RPMI7951 (cell line): Measurements from ENCODE around the gene LTBP3. TPM values are rescaled to one million over a fixed set of nuclear protein-coding genes. Genes with fewer than 3 reads are reported as not detected.
A peak's percentile ranks its signal among the peaks of the same experiment; 100 is the strongest.

ENCODE experiments used
- DNase-seq: peaks from one replicate; pipeline ENCODE4 v3.0.0-alpha.2; 2012; ENCODE audit warnings: low read depth
- total RNA-seq: library from RNA; depleted of rRNA; stranded (reverse); fragments of >200 nt; shearing (Covaris generic); gene quantifications from 2 replicates; pipeline ENCODE4 v1.2.3, GENCODE V29; 2014; rRNA removed

The LTBP3 gene
- 20.9 and 38.4 TPM in 2 replicates for total RNA-seq

DNA sequence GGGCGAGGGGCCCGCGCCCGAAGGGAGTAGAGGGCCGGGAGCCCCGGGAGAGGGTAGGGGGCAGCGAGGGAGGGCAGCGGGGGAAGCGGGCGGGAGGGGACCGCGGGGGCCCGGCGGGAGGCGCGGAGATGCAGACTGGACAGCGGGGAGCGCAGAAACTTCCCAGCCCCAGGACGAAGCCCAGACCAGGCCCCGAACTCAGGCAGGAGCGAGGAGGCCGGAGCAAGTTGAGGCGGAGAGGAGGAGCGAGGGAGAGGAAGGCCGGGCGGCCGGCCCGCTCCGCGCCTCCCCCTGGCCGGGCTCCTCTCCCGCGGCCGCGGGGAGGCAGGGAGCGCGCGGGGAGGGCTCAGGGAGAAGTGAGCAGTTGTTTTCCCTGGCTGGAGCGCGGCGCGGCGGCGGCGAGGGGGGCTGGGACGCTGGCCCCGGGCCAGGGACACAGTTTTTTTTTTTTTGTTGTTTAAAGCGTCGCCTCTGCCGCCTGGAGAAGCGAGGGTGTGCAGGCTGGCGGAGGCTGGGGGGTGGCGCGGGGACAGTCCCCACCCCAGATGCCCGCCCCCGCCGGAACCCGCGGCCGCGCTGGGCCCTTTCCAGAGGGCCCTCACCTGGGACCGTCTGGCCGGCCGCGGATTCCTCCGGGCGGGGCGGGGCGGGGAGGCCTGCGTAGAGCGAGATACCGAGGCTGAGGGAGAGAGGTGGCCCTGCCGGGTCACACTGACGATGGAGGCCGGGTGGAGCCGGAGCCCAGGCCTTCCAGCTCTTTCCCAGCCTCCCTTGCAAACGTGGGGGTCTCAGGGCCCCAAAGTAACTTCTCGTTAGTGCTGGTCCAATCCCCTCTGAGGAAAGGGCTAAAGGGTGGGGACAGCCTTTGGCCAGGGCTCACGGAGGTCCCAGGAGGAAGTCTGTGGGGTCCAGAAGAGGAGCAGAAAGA is at the start of gene LTBP3:
Gene LTBP3 (minus strand): TSS at position 358 of the 928 bp plus-strand sequence. CDS start 400 bp downstream, outside the sequence.
- DNase-seq, result peak; percentile 85

DNA sequence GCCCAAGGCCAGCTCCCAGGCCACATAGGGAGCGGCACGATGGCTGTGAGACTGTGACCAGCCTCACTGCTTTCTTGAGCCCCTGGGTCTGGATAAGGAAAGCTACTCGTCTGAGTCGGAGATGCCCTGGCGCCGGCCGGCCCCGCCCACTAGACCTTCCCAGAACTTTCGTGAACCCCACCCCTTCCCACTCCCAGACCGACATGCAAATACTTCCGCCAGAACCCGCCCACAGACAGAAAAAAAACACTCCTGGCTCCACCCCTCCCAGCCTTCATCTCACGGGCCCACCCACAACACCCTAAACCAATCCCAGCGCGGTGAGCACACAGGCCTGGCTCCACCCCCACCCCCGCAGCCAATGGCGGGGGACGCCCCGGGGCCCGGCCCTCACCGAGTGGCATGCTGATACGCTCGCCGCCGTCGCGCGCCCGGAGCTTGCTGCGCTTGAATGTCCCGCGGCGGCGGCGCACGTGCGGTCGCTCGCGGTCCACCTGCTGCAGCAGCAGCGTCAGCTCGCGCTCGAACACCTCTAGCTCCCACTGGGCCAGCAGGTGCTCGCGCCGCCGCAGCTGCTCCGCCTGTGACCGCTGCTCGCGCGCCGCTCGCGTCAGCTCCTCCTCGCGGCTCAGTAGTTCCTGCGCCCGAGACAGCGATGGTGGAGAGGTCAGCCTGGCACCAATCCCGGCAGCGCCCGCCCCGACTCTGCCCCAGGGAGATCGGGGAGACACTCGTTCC is 48.9 kb upstream of the LTBP3 start:
- no peak for DNase-seq

DNA sequence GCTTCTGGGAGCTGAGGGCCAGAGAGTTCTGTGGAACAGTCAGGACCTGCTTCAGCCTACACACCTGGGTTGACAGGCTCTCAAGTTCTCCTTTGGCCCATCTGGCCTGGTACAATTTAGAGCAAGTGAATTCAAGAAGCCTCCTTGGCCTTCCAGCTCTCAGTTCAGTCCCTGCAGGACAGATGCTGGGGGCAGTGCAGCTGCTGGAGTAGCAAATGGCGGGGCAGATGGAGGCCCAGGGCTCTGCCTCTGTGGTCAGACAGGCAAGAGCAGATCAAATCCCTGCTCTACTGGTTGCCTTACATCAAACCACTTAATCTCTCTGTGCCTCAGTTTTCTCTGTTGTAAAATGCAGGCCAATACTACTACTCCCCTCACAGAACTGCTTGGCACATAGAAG is 46.1 kb upstream of the LTBP3 start:
- no peak for DNase-seq

DNA sequence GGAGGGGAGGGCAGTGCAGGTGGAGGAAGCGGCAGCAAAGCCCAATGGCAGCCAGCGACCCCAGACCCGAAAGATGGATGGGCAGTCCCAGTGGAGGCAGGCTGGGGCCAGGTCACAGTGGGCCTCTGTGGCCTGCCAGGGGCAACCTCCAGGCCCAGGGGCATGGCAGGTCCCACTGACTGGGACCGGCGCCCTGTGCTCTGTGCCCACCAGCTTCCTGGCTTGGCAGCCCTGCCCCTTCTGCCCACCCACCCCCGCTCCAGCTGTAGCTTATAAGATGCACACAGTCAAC is 41.7 kb upstream of the LTBP3 start:
- DNase-seq, result no peak

DNA sequence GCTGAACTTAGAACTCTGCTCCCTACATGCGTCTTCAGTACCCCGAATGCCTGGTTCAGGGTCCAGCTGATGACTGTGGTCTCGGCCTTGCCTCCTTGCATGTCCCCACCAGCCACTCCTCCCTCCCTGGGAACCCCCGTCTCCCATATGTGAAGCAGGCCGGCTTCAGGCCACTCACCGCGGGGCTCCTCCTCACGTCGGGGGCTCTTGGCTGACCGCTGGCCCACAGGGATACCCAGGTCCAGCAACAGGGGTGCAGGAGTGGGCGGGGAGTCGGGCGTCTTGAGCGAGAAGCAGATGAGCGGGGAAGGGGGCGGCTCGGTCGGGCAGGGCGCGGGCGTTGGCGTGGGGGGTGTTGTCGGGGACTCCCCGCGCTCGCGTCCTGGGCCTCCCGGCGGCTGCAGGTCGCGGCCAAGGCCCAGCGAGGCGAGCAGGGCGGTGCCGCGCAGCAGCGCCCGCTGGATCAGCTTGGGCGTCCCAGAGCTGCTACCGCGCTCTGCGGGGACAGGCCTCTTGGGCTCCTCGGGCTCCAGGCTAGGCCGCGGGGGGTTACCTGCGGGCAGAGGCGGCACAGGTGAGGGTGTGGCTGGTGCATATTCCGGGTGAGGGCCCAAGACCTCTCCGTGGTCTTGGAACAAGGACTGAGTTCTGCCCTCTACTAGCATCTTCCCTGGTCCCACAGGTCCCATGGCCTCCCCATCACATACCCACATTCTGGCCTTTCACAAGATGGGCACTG is 41.2 kb upstream of the LTBP3 start:
- no peak for DNase-seq

DNA sequence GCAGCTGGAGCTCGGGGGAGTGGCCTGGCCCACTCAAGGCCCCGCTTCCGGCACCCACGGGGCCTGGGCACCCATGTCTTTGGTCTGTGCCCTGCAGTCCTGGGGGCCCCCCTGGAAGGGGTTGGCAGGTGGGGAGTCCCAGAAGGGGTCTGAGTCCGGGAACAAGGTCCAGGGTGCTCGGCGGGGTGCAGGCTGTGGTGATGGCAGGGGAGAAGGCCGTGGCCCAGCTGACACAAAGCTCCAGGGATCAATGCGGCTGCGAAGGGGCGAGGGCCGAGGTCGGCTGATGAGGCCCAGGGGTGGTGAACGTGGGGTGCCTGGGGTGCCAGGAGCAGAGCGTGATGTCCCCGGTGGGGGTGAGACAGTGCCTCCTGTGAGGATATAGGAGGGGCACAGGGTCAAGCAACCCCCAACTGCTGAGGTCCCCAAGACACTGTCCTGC is 40.1 kb upstream of the LTBP3 start:
- DNase-seq, result no peak

DNA sequence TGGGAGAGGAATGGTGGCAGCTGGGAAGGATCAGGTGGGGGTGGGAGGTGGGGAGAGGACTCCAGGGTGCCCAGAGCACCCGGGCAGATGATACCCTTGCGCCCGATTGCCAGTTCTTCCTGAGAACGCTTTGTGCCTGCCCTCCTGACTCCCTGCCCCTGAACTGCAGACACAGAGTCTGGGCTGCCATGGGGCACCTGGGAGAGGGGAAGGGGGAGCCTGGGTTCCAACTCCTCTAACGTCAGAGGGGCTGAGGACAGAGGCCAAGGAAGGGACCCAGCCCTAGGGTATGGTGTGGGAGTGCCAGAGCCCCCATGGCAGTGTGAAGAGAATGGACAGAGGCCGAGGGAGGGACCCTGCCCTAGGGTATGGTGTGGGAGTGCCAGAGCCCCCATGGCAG is 38.4 kb upstream of the LTBP3 start:
- DNase-seq, result no peak

DNA sequence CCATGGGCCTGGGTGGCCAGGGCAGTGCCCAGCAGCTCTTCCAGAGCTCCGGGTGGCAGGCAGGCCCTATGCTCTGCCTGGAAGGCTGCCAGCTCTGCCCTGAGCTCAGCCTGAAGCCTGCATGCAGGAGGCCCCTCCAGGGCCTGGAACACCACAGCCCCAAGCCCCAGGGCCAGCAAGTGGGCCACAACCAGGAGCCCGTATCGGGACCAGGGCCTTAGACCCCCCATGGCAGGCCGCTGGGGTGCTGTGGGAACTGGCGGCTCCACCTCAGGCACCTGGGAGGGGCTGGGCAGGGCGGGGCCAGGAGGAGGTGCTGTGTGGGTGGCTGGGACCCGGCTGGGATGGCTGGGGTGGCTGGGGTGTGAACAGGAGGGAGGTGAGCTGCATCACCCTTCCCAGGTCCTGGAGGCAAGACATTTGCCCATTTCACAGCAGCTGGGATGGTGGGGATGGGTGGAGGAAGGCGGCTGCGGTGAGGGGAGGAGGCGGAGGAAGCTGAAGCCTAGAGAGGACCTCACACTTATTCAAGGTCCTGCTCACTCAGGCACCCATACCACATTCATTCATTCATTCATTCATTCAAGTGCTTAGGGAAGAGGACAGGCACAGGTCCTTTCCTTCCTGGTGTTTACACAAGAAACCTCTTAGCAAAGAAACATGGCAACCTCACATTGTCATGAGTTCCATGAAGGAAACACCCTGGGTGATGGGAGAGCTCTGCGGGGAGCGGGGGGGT is 37.6 kb upstream of the LTBP3 start, which contains the start of gene KCNK7:
Gene KCNK7 (minus strand): TSS at position 258 of the 739 bp plus-strand sequence. CDS start 28 bp downstream, at position 230.
- no peak for DNase-seq

DNA sequence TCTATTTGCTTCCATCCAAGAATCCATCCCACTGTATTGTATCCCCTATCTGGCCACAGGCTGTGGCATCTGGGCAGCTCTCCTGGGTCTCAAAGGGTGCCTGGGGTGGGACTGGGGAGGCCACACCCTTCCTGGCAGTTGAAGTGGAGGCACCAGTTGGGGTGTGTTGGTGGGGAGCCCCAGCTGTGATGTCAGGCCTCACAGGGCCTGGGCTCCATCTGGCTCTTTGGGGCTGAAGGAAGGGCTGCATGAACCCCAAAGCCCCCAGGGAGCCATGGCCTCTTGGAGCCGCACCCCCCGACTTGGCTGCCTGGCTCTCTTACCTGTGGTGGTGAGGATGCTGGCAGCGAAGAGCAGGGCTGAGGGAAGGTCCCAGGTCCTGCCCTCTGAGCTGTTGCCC is 37.0 kb upstream of the LTBP3 start:
- DNase-seq, result no peak

DNA sequence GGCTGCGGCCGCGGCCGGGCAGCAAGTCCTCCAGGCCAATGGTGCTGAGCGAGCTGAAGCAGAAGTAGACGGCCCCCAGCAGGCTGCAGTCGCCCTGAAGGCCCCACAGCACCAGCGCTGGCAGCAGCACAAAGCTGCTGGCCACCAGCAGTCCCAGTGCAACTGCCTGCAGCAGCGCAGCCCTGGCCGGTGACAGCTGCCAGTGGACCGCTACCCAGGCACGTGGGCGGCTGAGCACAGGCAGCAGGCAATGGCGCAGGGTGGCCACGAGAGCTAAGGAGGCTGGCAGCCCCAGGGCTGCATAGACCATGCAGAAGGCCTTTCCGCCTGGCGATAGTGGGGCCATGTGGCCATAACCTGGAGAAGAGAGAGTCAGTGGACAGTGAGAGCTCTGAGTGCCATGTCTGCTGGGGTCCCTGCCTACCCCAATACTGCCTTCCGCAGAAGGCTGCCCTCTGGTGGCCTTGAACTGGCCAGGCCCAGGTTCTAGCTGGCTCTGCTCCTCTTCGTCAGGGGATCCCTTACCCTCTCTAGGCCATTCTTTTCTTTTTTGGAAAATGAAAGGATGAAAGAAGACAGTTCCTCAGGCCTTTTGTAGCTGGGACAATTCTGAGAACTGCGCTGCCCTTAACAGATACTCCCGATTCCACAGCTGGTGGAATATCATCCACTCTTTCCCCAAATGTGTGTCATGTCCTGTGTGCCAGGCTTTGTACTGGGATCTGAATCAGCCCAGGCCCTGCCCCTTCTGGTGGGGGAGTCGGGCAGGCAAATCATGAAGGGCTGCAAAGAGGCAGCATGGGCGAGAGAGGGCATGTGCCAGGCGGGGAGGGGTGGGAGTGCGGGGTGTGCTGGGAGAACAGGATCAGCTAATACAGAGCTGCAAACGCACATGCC is 35.6 kb upstream of the LTBP3 start:
- DNase-seq, result no peak

DNA sequence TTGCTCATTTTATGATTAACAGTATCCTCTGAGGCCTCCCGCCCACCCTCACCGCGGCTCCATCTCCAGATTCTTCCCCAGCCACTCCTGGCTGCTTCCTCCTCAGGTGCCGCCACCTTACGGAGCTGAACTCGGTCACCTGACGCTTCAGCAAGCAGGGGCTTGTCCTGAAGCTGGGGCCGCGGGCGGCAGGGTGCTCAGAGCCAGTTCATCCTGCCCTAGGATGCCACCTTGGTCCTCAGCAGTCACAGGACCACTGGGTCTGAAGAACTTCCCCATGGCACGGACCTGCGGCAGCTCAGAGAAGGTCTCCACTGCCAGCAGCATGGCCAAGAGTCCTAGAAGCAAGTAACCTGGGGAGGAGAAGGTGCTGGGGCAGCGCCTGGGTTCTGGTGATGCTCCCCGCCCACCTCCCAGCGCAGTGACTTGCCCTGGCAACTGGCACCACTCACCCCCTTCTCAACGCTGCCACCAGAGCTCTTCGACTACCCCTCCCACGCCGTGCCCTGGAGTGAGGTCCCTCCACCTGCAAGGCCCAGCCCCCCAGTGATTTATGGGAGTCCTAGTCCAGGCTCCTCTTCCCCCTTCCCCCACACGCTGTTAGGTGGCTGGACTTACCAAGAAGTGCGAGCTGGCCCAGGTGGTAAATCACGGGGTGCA is 34.8 kb upstream of the LTBP3 start:
- no peak for DNase-seq

DNA sequence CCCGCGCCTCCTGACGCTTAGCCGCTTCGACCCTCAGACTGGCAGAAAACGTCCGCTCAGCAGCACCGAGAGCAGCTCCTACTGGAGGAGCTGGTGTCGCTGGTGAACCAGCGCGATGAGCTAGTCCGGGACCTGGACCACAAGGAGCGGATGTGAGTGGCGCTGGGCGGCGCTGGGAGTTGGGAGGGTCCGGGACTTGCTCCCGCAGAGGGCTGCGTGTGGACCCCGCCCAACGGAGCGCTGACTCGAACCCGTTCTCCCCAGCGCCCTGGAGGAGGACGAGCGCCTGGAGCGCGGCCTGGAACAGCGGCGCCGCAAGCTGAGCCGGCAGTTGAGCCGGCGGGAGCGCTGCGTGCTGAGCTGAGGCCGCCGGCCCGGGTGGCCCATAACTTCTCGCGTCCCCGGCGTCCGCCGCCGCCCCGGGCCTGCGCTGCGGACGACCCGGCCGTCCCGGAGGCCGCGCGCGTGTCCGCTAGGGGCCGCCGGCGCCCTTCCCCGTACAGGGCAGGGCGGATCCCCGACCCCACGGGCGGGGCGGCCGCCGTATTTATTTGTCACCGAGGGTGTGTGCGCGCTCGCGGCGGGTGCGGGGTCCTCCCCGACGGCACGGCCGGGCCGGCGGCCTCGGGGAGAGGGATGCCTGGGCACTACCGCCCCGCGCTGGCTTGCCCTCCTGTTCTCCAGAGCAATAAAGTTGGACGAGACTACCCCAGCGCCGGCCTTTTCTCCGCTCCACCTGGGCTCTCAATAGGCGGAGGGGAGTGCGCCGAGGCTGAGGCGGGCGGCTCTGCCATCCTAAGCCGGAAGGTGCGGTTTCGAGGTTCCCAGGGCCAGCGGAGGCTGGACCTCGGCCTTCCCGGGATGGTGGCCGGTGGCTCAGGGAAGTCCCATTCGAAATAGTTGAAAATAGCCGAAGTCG is 34.0 kb upstream of the LTBP3 start:
- DNase-seq, result no peak

DNA sequence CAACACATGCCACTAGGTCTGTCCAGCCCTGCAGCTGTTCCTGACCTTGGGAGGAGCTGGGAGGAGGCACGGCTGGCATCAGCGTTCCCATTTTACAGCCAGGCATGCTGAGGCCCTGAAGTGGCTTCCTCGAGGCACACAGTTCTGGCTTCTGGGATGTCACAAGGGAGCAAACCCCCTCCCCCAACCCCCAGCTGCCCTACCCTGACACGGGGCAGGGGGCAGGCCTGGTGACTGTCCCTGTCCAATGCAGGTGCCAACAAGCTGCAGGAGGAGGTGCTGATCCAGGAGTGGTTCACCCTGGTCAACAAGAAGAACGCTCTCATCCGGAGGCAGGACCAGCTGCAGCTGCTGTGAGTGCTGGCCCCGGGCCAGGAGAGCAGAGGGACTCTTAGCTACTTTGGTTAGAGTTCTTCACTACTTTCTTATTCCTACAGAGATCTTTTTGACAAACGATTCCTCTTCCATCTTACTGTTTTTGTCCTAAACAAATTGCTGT is 32.1 kb upstream of the LTBP3 start:
- DNase-seq, result no peak

DNA sequence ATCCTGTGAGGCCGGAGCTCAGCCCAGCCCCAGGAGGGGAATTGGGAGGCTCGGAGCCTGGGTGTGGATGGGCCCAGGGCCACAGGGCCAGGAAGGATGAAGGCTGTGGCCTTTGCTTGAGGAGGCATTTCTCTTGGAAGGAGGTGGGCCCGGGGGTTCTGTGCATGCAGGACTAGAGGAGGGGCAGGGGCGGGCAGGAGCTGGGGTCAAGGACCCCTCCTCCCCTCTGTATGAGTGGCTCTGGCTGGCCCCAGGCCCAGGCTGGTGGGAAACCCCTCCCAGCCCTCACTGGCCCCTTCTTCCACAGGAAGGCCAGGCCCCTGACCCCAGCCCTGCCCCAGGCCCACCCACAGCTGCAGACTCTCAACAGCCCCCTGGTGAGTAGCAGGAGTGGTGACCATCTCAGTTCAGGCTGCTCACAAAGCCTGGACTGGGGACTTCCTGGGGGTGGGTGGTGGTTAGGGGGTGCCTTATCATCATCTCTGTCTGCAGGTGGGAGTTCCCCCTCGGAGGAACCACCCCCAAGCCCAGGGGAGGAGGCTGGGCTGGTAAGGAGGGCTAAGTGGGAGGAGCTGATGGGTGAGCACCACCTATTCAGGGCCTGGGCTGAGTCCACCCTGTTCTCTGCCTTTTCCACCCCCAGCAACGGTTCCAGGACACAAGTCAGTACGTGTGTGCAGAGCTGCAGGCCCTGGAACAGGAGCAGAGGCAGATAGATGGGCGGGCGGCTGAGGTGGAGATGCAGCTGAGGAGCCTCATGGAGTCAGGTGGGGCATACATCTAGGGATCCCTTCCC is 31.5 kb upstream of the LTBP3 start:
- no peak for DNase-seq

DNA sequence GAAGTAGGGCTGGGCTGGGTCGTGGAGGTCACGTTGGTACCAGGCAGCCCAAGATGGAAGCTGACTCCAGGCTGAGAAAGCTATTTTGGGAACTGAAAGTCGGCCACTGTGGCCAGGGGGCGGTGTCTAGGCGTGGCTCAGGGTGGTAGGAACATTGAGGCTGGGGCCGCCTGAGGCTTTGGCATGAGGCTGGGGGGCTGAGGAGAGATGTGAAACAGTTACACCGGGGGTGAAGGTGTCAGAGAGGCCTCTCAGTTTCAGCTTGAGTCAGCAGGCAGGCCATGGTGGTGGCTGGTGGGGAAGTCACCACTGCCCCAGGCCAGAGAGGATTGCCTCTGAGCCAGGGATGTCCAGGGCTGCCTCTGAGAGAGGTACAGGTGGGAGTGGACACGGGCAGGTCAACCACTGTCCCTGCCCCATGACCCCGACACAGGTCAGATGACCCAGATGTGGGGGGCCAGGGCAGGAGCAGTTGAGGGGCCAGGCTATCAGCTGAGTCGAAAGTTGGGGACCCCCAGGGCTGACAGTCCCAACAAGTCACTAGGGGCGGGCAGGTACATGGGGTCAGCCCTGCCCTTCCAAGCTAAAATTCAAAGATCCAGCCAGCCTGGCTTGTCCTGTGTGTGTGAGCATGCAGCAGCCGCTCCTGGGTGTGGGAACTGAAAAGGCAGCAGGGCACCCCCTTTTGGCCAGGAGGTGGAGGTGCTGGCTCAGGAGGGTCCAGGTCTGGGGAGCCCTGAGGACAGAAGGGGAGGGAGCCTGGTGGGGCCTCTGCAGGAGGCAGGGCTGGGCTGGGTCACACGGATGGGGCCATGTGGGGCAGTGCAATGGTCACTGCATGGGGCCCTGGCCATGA is 30.3 kb upstream of the LTBP3 start:
- DNase-seq, result no peak

DNA sequence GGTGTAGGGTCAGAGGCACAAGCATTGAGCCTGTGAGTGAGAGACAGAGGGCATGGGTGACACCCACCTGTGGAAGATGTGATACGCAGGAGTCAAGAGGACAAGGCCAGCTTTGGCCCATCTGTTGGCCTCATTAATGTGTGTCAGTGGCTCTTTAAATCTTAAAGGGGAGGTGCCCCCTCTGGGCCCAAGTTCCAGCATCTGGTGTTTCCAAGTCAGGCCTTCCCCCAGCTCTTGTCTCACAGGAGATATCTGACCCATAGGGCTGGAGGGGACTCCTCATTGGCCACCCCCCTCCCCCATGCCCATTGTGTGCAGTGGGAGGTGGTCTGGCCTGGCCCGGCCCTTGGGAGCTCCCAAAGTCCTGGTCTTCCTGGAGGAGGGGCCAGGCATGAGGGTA is 28.5 kb upstream of the LTBP3 start:
- peak; percentile 64 for DNase-seq

DNA sequence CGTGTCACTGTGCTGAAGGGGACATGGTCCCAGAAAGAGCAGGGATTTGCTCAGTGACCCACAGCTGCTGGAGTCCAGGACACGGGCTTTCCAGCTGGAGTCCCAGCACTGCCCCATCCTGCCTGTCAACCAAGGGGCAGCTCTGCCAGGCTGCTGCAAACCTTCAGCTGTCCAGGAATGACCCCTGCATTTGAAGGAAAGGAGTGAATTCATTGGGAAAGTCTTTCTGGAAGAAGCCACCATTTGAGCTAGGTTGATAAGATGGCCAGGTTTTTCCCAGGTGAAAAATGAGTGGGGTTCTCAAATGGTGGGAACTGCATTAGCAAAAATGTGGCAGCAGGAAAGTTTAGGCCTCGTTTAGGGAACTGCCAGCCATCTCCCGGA is 28.1 kb upstream of the LTBP3 start:
- no peak for DNase-seq
